G401 (cell line): ENCODE measurements around the gene CRAMP1. TPM values are rescaled to one million over a fixed set of nuclear protein-coding genes. Genes with fewer than 3 reads are reported as not detected.
A peak's percentile ranks its signal among the peaks of the same experiment; 100 is the strongest.

Source experiments
- DNase-seq: peaks from one replicate; pipeline ENCODE4 v3.0.0-alpha.2; 2015; ENCODE audit warnings: low spot score
- in situ Hi-C: cut with HindIII; loops from 2 replicates; pipeline ENCODE4 v1.10.0; 2016; ENCODE audit warnings: low sequenced_read_pairs, mixed read lengths
- total RNA-seq: library from RNA; depleted of rRNA; stranded (reverse); fragments of >200 nt; shearing (Covaris generic); gene quantifications from 2 replicates; pipeline ENCODE4 v1.2.3, GENCODE V29; 2014

Gene CRAMP1
- total RNA-seq, 1 experiment from 2014 or later: 7.6 TPM

DNA sequence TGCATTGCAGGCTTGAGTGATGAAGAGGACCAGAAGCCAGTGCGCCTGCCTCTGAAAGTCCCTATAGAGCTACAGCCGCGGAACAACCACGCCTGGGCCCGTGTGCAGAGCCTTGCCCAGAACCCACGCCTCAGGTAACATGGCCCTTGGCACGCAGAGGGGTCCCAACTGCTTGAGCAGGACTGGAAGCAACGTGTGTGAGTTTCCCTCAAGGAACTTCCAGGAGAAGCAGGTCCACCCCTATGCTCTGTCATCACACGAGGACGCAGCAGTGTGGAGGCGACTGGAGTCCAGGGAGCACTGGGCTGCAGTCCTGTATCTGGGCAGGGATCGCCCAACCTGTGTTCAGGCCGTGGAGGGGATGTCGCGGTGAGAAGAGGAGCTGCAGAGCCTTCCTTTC lies 40.9 kb downstream of the CRAMP1 start:
- in situ Hi-C loops: no loop called here
- DNase-seq: no peak

DNA sequence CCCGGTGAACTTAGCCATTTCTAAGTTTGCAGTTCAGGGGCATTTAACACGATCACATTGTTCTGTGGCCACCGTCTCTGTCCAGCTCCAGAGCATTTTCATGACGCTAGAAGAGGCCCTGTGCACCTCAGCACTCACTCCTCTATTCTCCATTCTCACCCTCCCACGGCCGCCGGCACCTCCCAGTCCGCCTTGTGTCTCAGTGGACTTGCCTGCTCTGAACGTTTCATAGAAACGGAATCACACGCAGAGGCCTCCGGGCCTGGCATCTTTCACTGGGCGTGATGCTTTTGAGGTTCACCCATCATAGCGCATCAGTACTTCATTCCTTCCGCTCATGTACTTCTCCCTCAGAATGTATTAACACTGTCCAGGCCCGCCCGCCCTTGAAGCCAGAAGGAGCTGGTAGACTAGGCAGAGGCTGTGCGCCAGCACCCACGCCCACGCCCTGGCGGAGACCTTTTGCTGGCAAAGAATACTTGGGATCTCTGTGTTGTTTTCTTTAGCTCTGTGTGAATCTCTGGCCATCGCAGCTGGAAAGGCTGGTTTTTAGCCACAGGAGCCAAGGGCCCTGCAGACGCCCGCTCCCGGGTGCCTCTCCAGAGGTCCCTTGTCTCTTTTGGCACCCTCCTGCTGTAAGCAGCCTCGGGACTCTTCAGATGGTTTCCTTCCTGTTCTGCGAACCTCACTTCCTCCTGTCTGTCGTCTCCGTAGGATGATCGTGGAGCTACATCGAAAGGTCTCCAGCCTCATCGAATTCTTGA lies 42.5 kb downstream of the CRAMP1 start:
- in situ Hi-C loops: no loop called here
- DNase-seq: peak; percentile 38

GRCh38 chr16:1655269-1655807 lies 43.2 kb downstream of the CRAMP1 start:
- in situ Hi-C loops: no loop called here
- DNase-seq: no peak

DNA sequence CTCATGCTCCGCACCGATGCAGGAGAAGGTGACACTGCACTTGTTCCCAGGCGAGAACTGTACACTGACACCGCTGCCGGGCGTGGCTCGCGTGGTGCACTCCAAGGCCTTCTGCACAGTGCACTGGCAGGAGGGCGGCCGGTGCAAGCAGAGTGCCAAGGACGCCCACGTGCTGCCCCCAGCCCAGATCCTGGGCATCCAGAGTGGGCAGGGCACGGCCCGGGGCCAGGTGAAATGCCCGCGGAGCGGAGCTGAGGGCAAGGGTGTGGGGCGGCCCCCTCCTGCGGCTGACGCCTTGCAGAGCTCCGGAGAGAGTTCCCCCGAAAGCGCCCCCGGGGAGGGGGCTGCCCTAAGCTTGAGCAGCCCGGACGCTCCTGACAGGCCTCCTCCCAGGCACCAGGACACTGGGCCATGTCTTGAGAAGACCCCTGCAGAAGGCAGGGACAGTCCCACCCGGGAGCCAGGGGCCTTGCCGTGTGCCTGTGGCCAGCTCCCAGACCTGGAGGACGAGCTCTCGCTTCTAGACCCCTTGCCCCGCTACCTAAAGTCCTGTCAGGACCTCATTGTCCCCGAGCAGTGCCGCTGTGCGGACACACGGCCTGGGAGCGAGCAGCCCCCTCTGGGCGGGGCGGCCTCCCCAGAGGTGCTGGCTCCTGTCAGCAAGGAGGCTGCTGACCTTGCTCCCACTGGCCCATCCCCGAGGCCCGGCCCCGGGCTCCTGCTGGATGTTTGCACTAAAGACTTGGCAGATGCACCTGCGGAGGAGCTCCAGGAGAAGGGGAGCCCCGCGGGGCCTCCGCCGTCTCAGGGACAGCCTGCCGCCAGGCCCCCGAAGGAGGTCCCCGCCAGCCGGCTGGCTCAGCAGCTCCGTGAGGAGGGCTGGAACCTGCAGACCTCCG lies 44.0 kb downstream of the CRAMP1 start:
- in situ Hi-C loops: no loop called here
- no peak for DNase-seq

DNA sequence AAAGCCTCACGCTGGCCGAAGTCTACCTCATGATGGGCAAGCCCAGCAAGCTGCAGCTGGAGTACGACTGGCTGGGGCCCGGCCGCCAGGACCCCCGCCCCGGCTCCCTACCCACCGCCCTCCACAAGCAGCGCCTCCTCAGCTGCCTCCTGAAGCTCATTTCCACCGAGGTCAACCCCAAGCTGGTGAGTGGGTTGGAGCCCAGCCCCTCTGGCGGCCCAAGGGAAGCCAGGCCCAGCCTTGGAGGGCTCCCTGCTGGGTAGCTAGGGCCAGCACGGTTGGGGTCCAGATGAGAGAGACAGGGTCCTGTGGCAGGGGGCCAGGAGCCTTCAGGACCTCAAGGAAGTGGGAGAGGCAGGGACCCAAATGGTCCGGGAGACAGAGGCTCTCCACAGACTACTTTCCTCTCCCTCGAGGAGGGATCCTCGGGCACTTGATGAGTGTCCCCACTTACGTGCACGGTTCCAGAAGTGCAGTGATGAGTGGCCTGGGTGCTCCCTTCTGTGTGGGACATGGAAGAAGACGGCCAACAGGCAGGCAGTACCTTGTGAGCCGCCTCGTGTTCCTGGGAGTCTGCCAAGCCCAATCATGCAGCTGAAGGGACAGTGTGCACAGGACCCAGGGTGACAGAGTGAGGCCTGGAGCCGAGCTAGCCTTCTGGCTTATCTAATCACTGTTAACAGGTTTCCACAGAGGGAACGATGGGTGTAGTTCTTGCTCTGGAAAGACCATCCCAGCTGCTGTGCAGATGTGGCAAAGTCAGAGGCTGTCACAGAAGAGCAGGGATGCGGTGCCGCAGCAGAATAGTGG lies 44.9 kb downstream of the CRAMP1 start:
- peak; percentile 90 for DNase-seq
- in situ Hi-C loops: no loop called here

DNA sequence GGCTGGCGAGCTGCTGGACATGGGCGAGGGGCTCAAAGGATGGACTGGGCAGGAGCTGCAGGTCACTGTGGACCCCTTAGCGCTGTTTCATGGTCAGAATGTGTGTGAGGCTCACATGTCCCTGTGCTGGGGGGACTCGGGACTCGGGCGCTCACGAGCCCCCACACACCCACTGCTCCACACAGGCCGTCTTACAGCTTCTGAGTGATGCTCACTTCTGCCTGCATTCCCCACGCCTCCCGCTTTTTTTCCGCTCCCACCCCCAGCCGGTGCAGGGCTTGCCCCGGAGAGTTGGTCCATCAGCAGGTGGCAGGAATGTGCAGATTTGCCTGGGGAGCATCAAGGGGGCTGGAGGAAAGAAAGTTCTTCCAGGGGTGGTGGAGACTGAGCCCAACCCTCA lies 45.7 kb downstream of the CRAMP1 start:
- DNase-seq: no peak
- in situ Hi-C loops: no loop called here

DNA sequence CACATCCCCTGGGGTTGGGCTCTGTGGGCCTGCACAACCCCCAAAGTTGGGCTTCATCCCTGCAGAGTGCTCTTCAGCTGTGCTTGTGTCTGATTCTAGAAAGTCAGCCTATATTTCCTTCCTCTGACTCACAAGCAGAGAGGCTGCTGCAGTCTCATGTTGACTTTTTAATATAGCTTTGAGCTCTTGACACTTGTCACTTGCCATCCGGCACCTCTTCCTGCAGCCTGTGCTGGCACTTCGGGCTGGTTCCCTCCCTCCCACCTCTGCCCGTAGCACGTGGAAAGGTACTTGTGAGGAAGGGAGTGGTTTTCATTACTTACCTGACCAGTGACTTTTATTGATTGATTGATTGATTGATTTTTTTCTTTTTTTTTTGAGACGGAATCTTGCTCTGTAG lies 46.9 kb downstream of the CRAMP1 start:
- in situ Hi-C loops: no loop called here
- DNase-seq: no peak

- in situ Hi-C loops: no loop called here
Measured at GRCh38 chr16:1661826-1662225, 49.7 kb downstream of the CRAMP1 start.

DNA sequence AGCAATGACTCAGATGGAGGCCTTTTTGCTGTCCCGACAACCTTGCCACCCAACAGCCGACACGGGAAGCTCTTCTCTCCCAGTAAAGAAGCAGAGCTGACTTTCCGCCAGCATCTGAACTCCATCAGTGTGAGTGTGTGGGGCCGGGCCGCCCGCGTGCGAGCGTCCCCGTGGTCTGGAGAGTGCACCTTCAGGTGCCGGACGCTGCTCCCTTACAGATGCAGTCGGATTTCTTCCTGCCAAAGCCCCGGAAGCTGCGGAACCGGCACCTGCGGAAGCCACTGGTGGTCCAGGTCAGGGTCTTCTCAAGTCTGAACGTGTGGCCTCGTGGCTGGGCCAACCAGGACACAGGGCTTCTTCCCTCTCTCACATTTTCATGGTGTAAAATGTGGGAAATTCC lies 50.4 kb downstream of the CRAMP1 start:
- in situ Hi-C loops: no loop called here
- DNase-seq: no peak

More at GRCh38 chr16:1661826-1662225, 49.7 kb downstream of the CRAMP1 start:
- no peak for DNase-seq

GRCh38 chr16:1665829-1666228 lies 53.7 kb downstream of the CRAMP1 start:
- no peak for DNase-seq
- in situ Hi-C loops: no loop called here

- in situ Hi-C loops: no loop called here
- DNase-seq: no peak
Measured at GRCh38 chr16:1666316-1666715, 54.2 kb downstream of the CRAMP1 start.

GRCh38 chr16:1667271-1667670 lies 55.1 kb downstream of the CRAMP1 start:
- no peak for DNase-seq
- in situ Hi-C loops: no loop called here

DNA sequence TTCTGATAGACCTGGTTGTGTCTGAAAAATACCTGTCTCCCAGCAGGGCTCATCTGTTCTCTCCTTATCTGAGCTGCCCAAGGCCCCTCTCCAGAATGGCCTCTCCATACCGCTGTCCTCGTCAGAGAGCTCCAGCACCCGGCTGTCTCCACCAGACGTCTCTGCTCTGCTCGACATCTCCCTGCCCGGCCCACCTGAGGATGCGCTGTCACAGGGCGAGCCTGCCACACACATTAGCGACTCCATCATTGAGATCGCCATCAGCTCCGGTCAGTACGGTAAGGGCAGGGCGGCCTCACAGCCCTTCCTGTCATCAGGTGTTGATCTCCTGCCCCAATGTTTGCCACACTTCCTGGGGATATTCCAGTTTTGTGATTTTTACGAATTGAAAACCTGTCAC lies 55.8 kb downstream of the CRAMP1 start:
- in situ Hi-C loops: no loop called here
- DNase-seq: no peak

- in situ Hi-C loops: no loop called here
- no peak for DNase-seq
Measured at GRCh38 chr16:1668612-1669319, 56.6 kb downstream of the CRAMP1 start.

GRCh38 chr16:1669698-1670097 lies 57.5 kb downstream of the CRAMP1 start:
- DNase-seq: no peak
- in situ Hi-C loops: no loop called here

DNA sequence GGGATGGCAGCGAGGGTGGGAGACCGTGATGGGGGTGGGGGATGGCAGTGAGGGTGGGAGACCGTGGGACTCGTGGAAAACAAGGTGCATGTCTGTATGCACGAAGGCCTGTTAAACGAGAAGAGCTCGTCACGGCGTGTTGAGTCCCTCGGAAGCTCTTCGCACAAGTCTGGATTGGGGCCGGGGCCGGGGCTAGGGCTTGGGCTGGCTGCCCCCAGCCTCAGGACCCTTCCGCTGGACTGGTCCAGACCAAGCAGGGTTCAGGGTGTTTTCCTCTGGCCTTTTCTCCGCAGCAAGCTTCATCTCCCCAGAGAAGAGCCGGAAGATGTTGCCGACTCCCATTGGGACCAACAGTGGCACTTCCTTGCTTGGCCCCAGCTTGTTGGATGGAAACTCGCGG lies 58.2 kb downstream of the CRAMP1 start:
- DNase-seq: no peak
- in situ Hi-C loops: no loop called here

GRCh38 chr16:1670866-1671265 lies 58.7 kb downstream of the CRAMP1 start:
- DNase-seq: no peak
- in situ Hi-C loops: no loop called here

- no peak for DNase-seq
- in situ Hi-C loops: no loop called here
Measured at GRCh38 chr16:1673424-1674151, 61.4 kb downstream of the CRAMP1 start.
